Activated CD4-positive, alpha-beta T cell treated with anti-CD3 and anti-CD28 coated beads for 36 hours (primary cell): Measurements from ENCODE around the gene SAMD4B. TPM values are rescaled to one million over a fixed set of nuclear protein-coding genes. Genes with fewer than 3 reads are reported as not detected.
A peak's percentile ranks its signal among the peaks of the same experiment; 100 is the strongest.

Experiments
- ATAC-seq: fragments of 200-7000 bp; cut with Tn5 transposase; one replicate; pipeline ENCODE4 v1.10.0; 2021; ENCODE audit warnings: mild to moderate bottlenecking, moderate library complexity
- CTCF ChIA-PET: fragments of 350-600 bp; sonication (Branson Sonifier 250); formaldehyde crosslinking; loops from one replicate; lab custom pipeline; 2021; ENCODE audit warnings: antibody characterized with exemption; lab: Charles Lee
- POLR2A ChIA-PET: fragments of 350-600 bp; sonication (Branson Sonifier 250); formaldehyde crosslinking; loops from one replicate; lab custom pipeline; 2021; ENCODE audit warnings: antibody characterized with exemption, inconsistent platforms; lab: Charles Lee
- DNase-seq: peaks from one replicate; pipeline ENCODE4 v3.0.0-alpha.2; 2020
- H3K27ac Mint-ChIP-seq: one replicate; pipeline ENCODE4 v1.8.0; 2021; ENCODE audit warnings: mixed read lengths
- H3K27me3 Mint-ChIP-seq: one replicate; pipeline ENCODE4 v1.8.0; 2021; ENCODE audit warnings: mixed read lengths
- H3K36me3 Mint-ChIP-seq: one replicate; pipeline ENCODE4 v1.8.0; 2021; ENCODE audit warnings: low read depth, mixed read lengths
- H3K4me1 Mint-ChIP-seq: one replicate; pipeline ENCODE4 v1.8.0; 2021; ENCODE audit warnings: mixed read lengths
- H3K4me3 Mint-ChIP-seq: one replicate; pipeline ENCODE4 v1.8.0; 2021; ENCODE audit warnings: mild to moderate bottlenecking, moderate library complexity, mixed read lengths
- H3K9me3 Mint-ChIP-seq: one replicate; pipeline ENCODE4 v1.8.0; 2021; ENCODE audit warnings: low read depth, mixed read lengths
- intact Hi-C, 2 experiments: fragments of 100-400 bp; cut with DNase I in 1 of 2; cut with micrococcal nuclease in 1 of 2; formaldehyde crosslinking; loops; one replicate each; pipeline versions ENCODE4 v1.14.2 to v1.15.1; 2022 to 2024; cut with DNase I, micrococcal nuclease
- total RNA-seq, 2 experiments: library from RNA; stranded (reverse); gene quantifications; one replicate each; pipeline ENCODE4 v1.2.3, GENCODE V29; 2021

The SAMD4B gene
- total RNA-seq, 2 experiments from 2014 or later = 45.2 to 46.9 TPM

DNA sequence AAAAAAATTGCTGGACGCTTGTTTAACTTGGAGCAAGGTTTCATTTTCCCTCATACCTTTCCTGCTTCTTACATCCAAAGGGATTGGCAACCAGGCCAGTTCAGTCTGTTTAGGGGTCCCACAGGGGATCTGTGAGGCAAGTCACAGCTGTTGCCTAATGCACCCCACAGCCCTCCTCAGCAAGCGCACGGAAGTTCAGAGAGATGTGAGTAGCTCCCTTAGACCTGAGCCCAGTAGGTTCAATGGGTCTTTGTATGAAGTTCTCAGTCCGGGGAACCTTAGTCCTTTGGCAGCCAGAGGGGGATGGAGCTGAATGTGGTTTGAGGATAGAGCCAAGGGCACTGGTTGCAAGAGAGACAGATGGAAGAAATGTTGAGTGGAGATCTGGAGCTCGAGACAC is 13.0 kb downstream of the SAMD4B start:
- Mint-ChIP-seq H3K4me3 (no peak overlapping the region), H3K36me3 (peaks cover 41% of the 10 kb centered on the region), H3K9me3 (no peaks in the 10 kb centered on the region), H3K27ac (peak overlapping the region; percentile 14), H3K27me3 (no peaks in the 10 kb centered on the region), H3K4me1 (peaks cover 18% of the 10 kb centered on the region)
- ChIA-PET POLR2A (no interaction called here), CTCF (interaction anchor here (0.7 to 1.5 kb wide), 3 partner anchors 13 to 219 kb away, joined by 3 to 4 read pairs (median 4); partner anchors contain the start of gene SAMD4B)
- intact Hi-C loops = no loop called here
- ATAC-seq (no peak), DNase-seq (no peak)

DNA sequence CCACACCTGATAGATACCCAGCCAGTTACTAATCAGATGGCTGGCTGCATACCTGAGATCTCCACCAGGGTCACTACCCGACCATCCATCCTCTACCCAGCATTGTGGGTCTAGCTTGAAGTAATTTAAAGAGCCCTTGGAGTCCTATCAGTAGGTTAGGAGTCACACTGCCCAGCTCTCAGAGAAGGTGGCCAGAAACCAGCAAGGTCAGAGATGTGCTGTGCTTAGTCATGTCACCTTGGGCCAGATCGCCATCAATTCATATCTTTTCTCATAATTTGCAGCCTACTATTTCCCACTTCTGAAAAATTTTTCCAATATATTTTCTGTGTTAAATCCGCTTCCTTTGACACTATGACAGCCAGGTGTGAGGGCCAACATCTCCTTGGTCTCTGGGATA is 13.9 kb downstream of the SAMD4B start:
- H3K4me3 Mint-ChIP-seq = no peak overlapping the region
- ATAC-seq = no peak
- H3K27me3 Mint-ChIP-seq = no peaks in the 10 kb centered on the region
- ChIA-PET POLR2A (no interaction called here), CTCF (interaction anchor here (0.6 to 1.7 kb wide), 5 partner anchors 9 to 479 kb away, joined by 3 to 7 read pairs (median 4); no protein-coding TSS in a partner anchor)
- H3K27ac Mint-ChIP-seq = no peak overlapping the region
- intact Hi-C loops = no loop called here
- H3K4me1 Mint-ChIP-seq = peaks cover 16% of the 10 kb centered on the region
- DNase-seq = no peak
- H3K36me3 Mint-ChIP-seq = peaks cover 47% of the 10 kb centered on the region
- H3K9me3 Mint-ChIP-seq = no peaks in the 10 kb centered on the region

DNA sequence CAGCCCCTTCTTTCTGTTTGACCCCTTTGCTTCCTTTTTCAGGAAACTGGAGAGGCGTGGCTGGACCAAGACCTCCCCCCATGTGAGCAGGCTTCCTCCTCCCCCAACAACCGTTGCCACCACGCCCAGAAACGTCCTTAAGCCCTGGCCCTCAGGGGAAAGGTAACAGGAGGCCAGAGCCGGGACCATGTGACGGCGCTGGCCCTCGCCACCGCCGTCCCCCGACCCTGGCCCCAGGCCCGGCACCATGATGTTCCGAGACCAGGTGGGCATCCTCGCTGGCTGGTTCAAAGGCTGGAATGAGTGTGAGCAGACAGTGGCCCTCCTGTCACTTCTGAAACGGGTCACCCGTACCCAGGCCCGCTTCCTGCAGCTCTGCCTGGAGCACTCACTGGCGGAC is 14.4 kb downstream of the SAMD4B start:
- no peak overlapping the region for H3K27ac Mint-ChIP-seq
- DNase-seq = no peak
- H3K9me3 Mint-ChIP-seq = no peaks in the 10 kb centered on the region
- H3K4me3 Mint-ChIP-seq = no peak overlapping the region
- intact Hi-C loops = no loop called here
- H3K4me1 Mint-ChIP-seq = peaks cover 11% of the 10 kb centered on the region
- ChIA-PET POLR2A (no interaction called here), CTCF (interaction anchor here (0.6 to 1.7 kb wide), 3 partner anchors 10 to 478 kb away, joined by 5 to 7 read pairs (median 5); no protein-coding TSS in a partner anchor)
- H3K36me3 Mint-ChIP-seq = peaks cover 48% of the 10 kb centered on the region
- H3K27me3 Mint-ChIP-seq = no peaks in the 10 kb centered on the region
- no peak for ATAC-seq

- no peak overlapping the region for H3K4me3 Mint-ChIP-seq
- DNase-seq (no peak), ATAC-seq (peak; percentile 70)
- H3K4me1 Mint-ChIP-seq = peaks cover 6% of the 10 kb centered on the region
- H3K36me3 Mint-ChIP-seq = peaks cover 36% of the 10 kb centered on the region
- H3K27me3 Mint-ChIP-seq = no peaks in the 10 kb centered on the region
- POLR2A ChIA-PET = no interaction called here
- CTCF ChIA-PET = interaction anchor here (0.8 to 1.3 kb wide), 2 partner anchors 32 to 39 kb away, joined by 3 read pairs; partner anchors contain the start of gene MED29
- intact Hi-C loops = no loop called here
- H3K27ac Mint-ChIP-seq = no peak overlapping the region
- no peaks in the 10 kb centered on the region for H3K9me3 Mint-ChIP-seq
Measured at GRCh38 chr19:39359026-39359425, 16.8 kb downstream of the SAMD4B start.

DNA sequence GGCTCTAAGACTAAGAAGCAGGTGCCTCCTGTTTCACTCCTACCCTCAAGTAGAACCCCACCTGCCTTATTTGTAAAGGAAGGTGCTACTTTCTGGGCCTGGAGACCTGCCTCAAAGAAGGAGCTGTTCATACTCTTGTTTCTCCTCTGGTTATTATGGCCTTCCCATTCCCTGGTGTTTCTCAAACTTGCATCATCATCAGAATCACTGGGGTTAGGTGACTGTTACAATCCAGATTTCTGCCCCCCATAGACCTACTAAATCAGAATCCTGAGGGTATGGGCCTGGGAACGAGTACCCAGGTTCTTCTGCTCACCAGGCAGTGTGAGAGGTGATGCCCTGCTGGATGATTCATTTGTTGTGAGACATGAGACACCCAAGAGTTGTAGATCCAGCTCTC is 18.4 kb downstream of the SAMD4B start:
- peaks cover 7% of the 10 kb centered on the region for H3K4me1 Mint-ChIP-seq
- ChIA-PET POLR2A (no interaction called here), CTCF (interaction anchor here (0.5 kb wide), 1 partner anchor 10 kb away, joined by 3 read pairs; no protein-coding TSS in a partner anchor)
- H3K27ac Mint-ChIP-seq = no peak overlapping the region
- intact Hi-C loops = no loop called here
- H3K9me3 Mint-ChIP-seq = no peaks in the 10 kb centered on the region
- H3K4me3 Mint-ChIP-seq = no peak overlapping the region
- no peak for DNase-seq
- no peaks in the 10 kb centered on the region for H3K27me3 Mint-ChIP-seq
- no peak for ATAC-seq
- H3K36me3 Mint-ChIP-seq = peaks cover 33% of the 10 kb centered on the region

DNA sequence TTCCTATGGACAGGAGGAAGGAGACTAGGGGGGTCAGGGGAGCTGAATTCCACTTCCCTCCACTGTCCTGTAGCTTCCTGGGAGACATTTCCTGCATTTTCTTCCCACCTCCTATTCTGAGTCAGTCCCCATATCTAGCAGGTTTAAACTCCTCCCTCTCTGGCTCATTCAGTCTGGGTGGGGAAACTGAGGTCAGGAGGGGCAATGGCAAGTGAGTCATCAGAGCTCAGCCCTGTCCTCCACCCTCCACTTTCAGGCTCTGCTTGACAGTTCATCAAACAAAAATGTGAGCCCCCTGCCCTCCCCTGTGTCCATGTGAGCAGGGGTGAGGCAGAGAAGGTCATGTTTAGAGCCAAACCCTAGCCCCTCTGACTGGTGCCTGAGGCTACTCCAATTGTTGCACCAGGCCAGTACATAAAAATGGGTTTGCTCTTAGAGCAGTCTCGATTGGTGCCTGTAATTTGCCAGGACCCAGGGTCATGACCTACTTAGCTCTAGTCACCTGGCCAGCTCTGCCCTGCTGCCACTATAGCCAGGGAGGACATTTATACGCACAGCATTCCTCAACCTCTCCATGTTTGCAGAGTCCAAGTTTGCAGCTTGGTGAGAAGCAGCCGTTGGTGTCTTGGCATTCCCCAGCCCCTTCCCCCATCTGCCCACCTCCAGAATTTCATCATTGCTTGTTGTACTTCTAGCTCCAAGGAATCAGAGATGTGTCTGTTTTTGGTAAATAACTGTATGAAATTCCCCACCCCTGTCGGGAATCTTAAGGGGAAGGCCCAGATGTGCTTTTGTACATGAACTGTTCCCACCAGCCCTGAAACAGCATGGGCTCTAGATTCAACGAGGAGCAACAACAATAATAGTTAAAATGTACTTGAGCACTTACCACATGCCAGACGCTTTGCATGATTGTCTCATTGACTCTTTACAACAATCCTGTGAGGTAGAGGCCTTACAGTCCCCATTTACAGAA is 20.7 kb downstream of the SAMD4B start:
- DNase-seq (no peak), ATAC-seq (no peak)
- Mint-ChIP-seq H3K4me1 (peaks cover 7% of the 10 kb centered on the region), H3K4me3 (no peak overlapping the region), H3K36me3 (peaks cover 18% of the 10 kb centered on the region), H3K27ac (peak overlapping the region; percentile 29), H3K27me3 (no peaks in the 10 kb centered on the region), H3K9me3 (no peaks in the 10 kb centered on the region)
- ChIA-PET CTCF (interaction anchor here (0.9 kb wide), 1 partner anchor 13 kb away, joined by 3 read pairs; no protein-coding TSS in a partner anchor), POLR2A (no interaction called here)
- intact Hi-C loops = no loop called here

DNA sequence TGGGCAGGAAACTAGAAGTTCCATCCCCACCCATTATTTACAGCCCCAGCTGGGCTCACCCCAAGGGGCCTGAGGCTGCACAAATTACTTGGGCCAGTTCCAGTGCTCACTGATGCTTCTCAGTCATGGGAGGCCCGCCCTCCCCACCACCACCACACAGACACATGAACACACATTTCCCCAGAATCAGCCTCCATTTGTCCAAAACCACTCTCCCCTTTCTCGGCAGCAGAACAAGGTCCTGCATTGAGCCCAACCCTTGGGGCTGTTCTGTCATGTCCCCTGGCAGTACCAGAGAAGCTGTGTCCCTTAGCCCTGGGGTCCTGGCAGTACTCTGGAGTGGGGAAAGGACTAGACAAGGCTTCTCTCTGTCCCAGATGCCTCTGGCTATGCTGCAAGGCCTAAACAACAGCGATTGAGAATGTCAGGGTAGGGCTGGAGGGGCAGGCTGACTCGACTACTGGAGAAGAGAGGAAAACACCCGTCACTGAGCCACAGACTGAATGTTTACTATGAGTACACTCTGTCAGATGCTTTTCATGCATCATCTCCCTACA is 21.8 kb downstream of the SAMD4B start:
- ATAC-seq (peak; percentile 30), DNase-seq (peak; percentile 17)
- Mint-ChIP-seq H3K4me3 (no peak overlapping the region), H3K36me3 (peaks cover 18% of the 10 kb centered on the region), H3K9me3 (no peaks in the 10 kb centered on the region), H3K27ac (peak overlapping the region; percentile 15), H3K27me3 (no peaks in the 10 kb centered on the region), H3K4me1 (peaks cover 7% of the 10 kb centered on the region)
- POLR2A ChIA-PET = no interaction called here
- intact Hi-C loops = no loop called here
- CTCF ChIA-PET = no interaction called here

- H3K4me3 Mint-ChIP-seq = no peak overlapping the region
- H3K4me1 Mint-ChIP-seq = peaks cover 4% of the 10 kb centered on the region
- no peaks in the 10 kb centered on the region for H3K27me3 Mint-ChIP-seq
- ChIA-PET CTCF (interaction anchor here (0.7 kb wide), 1 partner anchor 17 kb away, joined by 3 read pairs; no protein-coding TSS in a partner anchor), POLR2A (no interaction called here)
- ATAC-seq (no peak), DNase-seq (no peak)
- intact Hi-C loops = no loop called here
- H3K36me3 Mint-ChIP-seq = peaks cover 18% of the 10 kb centered on the region
- H3K9me3 Mint-ChIP-seq = no peaks in the 10 kb centered on the region
- no peak overlapping the region for H3K27ac Mint-ChIP-seq
Measured at GRCh38 chr19:39365531-39365930, 23.3 kb downstream of the SAMD4B start.

GRCh38 chr19:39369200-39369599 is 27.0 kb downstream of the SAMD4B start:
- POLR2A ChIA-PET = no interaction called here
- H3K36me3 Mint-ChIP-seq = peaks cover 24% of the 10 kb centered on the region

DNA sequence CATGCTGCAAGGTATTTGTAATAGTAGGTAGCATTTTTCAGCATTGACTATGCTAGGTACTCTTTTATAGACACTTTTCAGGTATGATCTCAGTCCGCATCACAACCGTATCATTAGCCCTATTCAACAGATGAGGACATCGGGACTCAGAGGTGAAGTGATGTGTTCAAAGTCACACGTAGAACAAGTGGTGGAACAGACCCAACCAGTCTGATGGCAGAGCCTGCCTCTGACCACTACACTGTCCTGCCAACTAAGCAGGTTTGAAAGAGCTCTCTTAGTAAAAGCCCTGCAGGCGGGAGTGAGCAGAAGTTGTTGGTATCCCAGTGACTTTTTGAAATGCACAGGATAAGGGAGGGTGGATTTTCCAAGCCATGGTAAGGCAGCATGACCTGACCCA is 28.5 kb downstream of the SAMD4B start:
- H3K4me1 Mint-ChIP-seq = no peaks in the 10 kb centered on the region
- no peak overlapping the region for H3K4me3 Mint-ChIP-seq
- ATAC-seq (no peak), DNase-seq (no peak)
- H3K27me3 Mint-ChIP-seq = no peaks in the 10 kb centered on the region
- H3K36me3 Mint-ChIP-seq = peaks cover 24% of the 10 kb centered on the region
- peak overlapping the region; percentile 43 for H3K27ac Mint-ChIP-seq
- ChIA-PET CTCF (interaction anchor here (1.0 kb wide), 1 partner anchor 15 kb away, joined by 4 read pairs; no protein-coding TSS in a partner anchor), POLR2A (no interaction called here)
- H3K9me3 Mint-ChIP-seq = no peaks in the 10 kb centered on the region
- intact Hi-C loops = no loop called here

More at GRCh38 chr19:39369200-39369599, 27.0 kb downstream of the SAMD4B start:
- Mint-ChIP-seq H3K4me1 (no peaks in the 10 kb centered on the region), H3K27ac (no peak overlapping the region), H3K4me3 (no peak overlapping the region), H3K27me3 (no peaks in the 10 kb centered on the region), H3K9me3 (no peaks in the 10 kb centered on the region)
- DNase-seq (no peak), ATAC-seq (no peak)
- CTCF ChIA-PET = interaction anchor here (0.6 to 1.2 kb wide), 3 partner anchors 15 to 317 kb away, joined by 3 to 4 read pairs (median 3); no protein-coding TSS in a partner anchor
- intact Hi-C loops = no loop called here

DNA sequence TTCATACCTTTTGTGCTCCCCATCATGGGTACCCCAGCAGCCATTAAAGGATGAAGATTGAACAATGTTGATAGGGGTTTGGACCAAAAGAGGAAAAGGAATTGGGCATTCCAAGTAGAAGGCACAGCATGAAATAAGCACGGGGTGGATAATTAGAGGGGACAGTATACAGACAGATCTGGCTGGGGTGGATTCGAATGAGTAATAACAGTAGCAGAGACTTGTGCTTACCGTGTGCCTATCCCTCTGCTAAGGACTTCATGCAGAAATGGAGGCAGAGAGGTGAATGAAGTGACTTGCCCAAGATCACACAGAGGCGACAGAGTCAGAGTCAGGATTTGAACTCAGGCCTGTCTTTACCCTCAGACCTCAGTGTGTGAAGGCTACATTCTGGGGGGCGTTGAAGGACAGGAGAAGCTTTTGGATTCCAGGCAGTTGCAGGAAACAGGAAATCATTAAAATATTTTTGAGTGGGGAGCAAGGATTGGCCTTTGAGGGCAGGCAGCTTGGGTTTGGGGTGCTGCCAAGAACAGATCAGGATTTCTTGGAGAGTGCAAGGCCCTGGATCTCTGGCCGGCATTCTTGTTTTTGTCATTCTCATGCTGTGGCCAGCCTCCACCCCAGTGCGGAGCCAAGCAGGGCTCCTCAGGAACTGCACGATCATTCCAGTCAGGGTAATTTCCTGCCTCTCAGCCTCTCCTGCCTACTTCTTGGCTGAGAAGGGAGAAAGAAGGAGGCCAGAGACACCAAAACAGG is 30.0 kb downstream of the SAMD4B start:
- no peak for ATAC-seq
- Mint-ChIP-seq H3K36me3 (peaks cover 34% of the 10 kb centered on the region), H3K27ac (peak overlapping the region; percentile 60), H3K4me3 (no peak overlapping the region), H3K27me3 (no peaks in the 10 kb centered on the region), H3K4me1 (no peaks in the 10 kb centered on the region), H3K9me3 (no peaks in the 10 kb centered on the region)
- ChIA-PET CTCF (interaction anchor here (0.6 kb wide), 1 partner anchor 22 kb away, joined by 3 read pairs; no protein-coding TSS in a partner anchor), POLR2A (no interaction called here)
- intact Hi-C loops = no loop called here
- DNase-seq = no peak
